ENCODE results near the gene ZBTB7C. TPM values are rescaled to one million over a fixed set of nuclear protein-coding genes. Genes with fewer than 3 reads are reported as not detected.

ZBTB7C gene
- total and polyA plus RNA-seq, 2 of the 4 experiments (the other 2 are of a cell fraction): not detected

DNA sequence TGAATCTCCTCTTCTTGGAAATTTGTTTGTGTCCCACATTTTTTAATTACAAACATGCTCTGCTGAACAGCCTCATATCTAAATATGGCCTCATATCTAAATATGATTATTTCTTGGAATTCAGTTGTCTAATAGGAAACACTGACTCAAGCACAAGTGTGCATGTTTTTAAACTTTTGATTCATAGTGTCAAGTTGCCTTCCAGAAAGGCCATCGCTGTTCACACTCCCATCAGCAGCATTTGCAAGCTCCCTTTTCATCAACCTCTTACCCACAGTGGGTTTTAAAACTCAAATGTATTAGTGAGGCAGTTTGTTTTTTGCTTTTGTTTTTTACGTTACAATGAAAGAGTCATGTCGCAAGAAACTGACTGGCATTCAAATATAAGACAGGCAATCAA, 413.5 kb downstream of the ZBTB7C start:
- H3K36me3 ChIP-seq (ENCODE audit: control insufficient read depth, insufficient read depth, low read length): no peaks in the 10 kb centered on the region
- dilution Hi-C loops (cut with HindIII; ENCODE audit: low sequenced_read_pairs, unreplicated experiment): no loop called here
- H2AK5ac ChIP-seq (ENCODE audit: low read depth, low read length): no peak overlapping the region
- H3K23ac ChIP-seq (ENCODE audit: low read depth, low read length): no peak overlapping the region
- TF ChIP-seq, protein P1, sequence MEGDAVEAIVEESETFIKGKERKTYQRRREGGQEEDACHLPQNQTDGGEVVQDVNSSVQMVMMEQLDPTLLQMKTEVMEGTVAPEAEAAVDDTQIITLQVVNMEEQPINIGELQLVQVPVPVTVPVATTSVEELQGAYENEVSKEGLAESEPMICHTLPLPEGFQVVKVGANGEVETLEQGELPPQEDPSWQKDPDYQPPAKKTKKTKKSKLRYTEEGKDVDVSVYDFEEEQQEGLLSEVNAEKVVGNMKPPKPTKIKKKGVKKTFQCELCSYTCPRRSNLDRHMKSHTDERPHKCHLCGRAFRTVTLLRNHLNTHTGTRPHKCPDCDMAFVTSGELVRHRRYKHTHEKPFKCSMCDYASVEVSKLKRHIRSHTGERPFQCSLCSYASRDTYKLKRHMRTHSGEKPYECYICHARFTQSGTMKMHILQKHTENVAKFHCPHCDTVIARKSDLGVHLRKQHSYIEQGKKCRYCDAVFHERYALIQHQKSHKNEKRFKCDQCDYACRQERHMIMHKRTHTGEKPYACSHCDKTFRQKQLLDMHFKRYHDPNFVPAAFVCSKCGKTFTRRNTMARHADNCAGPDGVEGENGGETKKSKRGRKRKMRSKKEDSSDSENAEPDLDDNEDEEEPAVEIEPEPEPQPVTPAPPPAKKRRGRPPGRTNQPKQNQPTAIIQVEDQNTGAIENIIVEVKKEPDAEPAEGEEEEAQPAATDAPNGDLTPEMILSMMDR (conservative IDR thresholded peaks at IDR 0.05; ENCODE audit: low read depth, low read length): no peak
- TF ChIP-seq NFE2L2 (IDR thresholded peaks at IDR 0.05; ENCODE audit: low read depth, low read length) (no peak), BHLHE40 (IDR thresholded peaks at IDR 0.05; ENCODE audit: low read depth, low read length) (no peak), RAD21 (IDR thresholded peaks at IDR 0.05; ENCODE audit: low read length) (no peak)
- WGBS, 2 experiments (ENCODE audit: extremely low coverage in 2 of 2, insufficient read length in 1 of 2): no CpG with 5 or more reads among the region's 3 CpGs
- H3K4me3 ChIP-seq (ENCODE audit: insufficient read depth, low read depth, low read length): no peak overlapping the region
- H2AK9ac ChIP-seq (replicated peaks; ENCODE audit: low read depth, low read length, poor library complexity): no peak overlapping the region
- H3K56ac ChIP-seq (ENCODE audit: extremely low read depth, insufficient read depth, low read length): no peak overlapping the region
- H3K9me3 ChIP-seq (ENCODE audit: control insufficient read depth, insufficient read depth, low read length): peaks cover 6% of the 10 kb centered on the region
- H3K14ac ChIP-seq (replicated peaks; ENCODE audit: low read depth, low read length): no peak overlapping the region
- BruUV-seq (replicated peaks): no TSS peak
- no peak overlapping the region for H2AFZ ChIP-seq (replicated peaks; ENCODE audit: low read length, poor library complexity)
- H2BK120ac ChIP-seq (ENCODE audit: low read depth, low read length): no peak overlapping the region
- H3K27me3 ChIP-seq (ENCODE audit: control insufficient read depth, insufficient read depth, low read length): peaks cover 10% of the 10 kb centered on the region
- H3K9me1 ChIP-seq (ENCODE audit: insufficient read depth, low read length): no peaks in the 10 kb centered on the region
- no peak overlapping the region for H3K4ac ChIP-seq (ENCODE audit: low read depth, low read length)
- H3K18ac ChIP-seq (ENCODE audit: low read depth, low read length): no peak overlapping the region
- no peaks in the 10 kb centered on the region for H4K20me1 ChIP-seq (ENCODE audit: insufficient read depth, low read length)
- ChIA-PET POLR2A (ENCODE audit: unreplicated experiment) (no interaction called here), CTCF (interaction anchor here (0.6 to 1.7 kb wide), 3 partner anchors 10 to 223 kb away, joined by 3 to 5 read pairs (median 4); no protein-coding TSS in a partner anchor)
- H4K91ac ChIP-seq (ENCODE audit: insufficient read depth, low read depth, low read length): no peak overlapping the region
- intact Hi-C loops (cut with micrococcal nuclease): no loop called here
- H3K4me1 ChIP-seq (ENCODE audit: control insufficient read depth, insufficient read depth, low read length): no peaks in the 10 kb centered on the region
- H2BK5ac ChIP-seq (ENCODE audit: low read depth, low read length, poor library complexity, severe bottlenecking): no peak overlapping the region
- no peak overlapping the region for H4K8ac ChIP-seq (ENCODE audit: low read depth in 2 of 2, low read length in 2 of 2)
- no peak overlapping the region for H3K27ac ChIP-seq (ENCODE audit: insufficient read depth, low read length)
- no peak overlapping the region for H4K5ac ChIP-seq (ENCODE audit: low read depth, low read length)
- no peak overlapping the region for H3K4me2 ChIP-seq (ENCODE audit: low read depth, low read length)
- no peak for DNase-seq
- H2BK20ac ChIP-seq (ENCODE audit: low read depth, low read length): no peak overlapping the region
- H2BK15ac ChIP-seq (ENCODE audit: low read depth, low read length): no peak overlapping the region
- no peak overlapping the region for H3K9ac ChIP-seq (ENCODE audit: low read depth, low read length)
- no peaks in the 10 kb centered on the region for H3K79me1 ChIP-seq (ENCODE audit: low read depth in 1 of 2, low read length in 2 of 2)
- no peak for ATAC-seq (ENCODE audit: low read depth)
- in situ Hi-C loops (cut with MboI; ENCODE audit: low sequenced_read_pairs): no loop called here
